WI38 (cell line): ENCODE measurements around the gene SPARC.

Experiments used
- H3K4me3 ChIP-seq: 2 replicates; pipeline ENCODE4 v1.5.1; 2011; ENCODE audit warnings: low read depth, mild to moderate bottlenecking, control low read depth, low read length
- TF ChIP-seq, protein P1 (sequence below): IDR thresholded peaks from 2 replicates; pipeline ENCODE4 v1.5.1; 2012; ENCODE audit warnings: low read depth, mild to moderate bottlenecking, control low read depth, low read length

Gene SPARC

GRCh38 chr5:151620461-151620840, 66.3 kb downstream of the SPARC start:
- TF ChIP-seq, protein P1, sequence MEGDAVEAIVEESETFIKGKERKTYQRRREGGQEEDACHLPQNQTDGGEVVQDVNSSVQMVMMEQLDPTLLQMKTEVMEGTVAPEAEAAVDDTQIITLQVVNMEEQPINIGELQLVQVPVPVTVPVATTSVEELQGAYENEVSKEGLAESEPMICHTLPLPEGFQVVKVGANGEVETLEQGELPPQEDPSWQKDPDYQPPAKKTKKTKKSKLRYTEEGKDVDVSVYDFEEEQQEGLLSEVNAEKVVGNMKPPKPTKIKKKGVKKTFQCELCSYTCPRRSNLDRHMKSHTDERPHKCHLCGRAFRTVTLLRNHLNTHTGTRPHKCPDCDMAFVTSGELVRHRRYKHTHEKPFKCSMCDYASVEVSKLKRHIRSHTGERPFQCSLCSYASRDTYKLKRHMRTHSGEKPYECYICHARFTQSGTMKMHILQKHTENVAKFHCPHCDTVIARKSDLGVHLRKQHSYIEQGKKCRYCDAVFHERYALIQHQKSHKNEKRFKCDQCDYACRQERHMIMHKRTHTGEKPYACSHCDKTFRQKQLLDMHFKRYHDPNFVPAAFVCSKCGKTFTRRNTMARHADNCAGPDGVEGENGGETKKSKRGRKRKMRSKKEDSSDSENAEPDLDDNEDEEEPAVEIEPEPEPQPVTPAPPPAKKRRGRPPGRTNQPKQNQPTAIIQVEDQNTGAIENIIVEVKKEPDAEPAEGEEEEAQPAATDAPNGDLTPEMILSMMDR: no peak
- H3K4me3 ChIP-seq: no peak overlapping the region

DNA sequence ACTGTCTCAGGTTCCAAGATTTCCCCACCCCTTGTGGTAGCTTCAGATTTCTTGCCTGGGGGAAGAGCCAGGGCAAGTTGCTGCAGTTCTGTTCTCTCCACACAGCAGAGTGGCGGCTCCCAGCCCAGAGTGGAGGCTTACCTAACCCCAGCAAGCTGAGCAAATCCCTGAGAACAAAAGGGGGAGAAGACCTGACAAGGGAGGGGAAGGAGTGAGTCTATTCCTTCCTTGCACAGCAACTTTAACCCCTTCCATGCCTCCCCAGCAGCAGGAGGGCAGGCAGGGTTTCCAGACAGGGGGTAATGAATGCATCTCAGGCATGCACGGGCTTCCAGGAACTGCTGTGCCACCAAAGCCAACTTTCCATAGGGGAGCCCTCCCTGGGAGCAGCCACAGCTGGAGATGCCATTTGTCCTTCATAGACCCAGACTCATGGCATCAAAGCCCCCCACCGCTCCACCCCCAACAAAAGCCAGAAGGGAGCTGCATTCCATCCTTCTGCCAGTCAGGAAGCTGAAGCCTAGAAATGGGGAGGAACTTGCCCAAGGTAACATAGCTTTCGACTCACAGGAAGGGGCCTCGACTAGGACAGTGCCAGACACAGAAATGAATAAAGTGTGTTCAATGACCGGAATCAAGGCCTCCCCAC, 66.8 kb downstream of the SPARC start:
- TF ChIP-seq, protein P1: no peak
- H3K4me3 ChIP-seq: no peak overlapping the region

DNA sequence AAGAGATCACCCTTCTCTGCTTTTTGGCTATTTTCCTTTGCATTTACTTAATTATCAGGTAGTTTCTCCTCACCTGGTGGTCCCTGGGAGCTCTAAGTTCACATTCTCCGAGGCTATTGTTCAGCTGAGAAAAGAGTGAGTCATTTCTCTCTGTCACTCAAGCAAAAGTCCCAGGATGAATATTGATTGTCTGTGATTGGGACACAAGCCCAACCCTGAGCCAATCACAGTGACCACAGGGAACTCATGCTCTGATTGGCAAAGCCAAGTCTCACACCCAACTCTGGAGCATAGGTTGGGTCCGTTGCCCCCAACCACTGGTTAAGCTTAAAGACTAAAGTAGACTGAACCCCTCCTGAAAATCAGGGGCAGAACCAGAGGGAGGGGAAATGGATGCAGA, 67.8 kb downstream of the SPARC start:
- no peak overlapping the region for H3K4me3 ChIP-seq
- TF ChIP-seq, protein P1: no peak

- H3K4me3 ChIP-seq: no peak overlapping the region
- TF ChIP-seq, protein P1: no peak
Measured at GRCh38 chr5:151617841-151618710, 68.6 kb downstream of the SPARC start.

GRCh38 chr5:151617383-151617840, 69.3 kb downstream of the SPARC start:
- H3K4me3 ChIP-seq: no peak overlapping the region
- TF ChIP-seq, protein P1: no peak

GRCh38 chr5:151615431-151615830, 71.3 kb downstream of the SPARC start:
- TF ChIP-seq, protein P1: no peak
- no peak overlapping the region for H3K4me3 ChIP-seq

DNA sequence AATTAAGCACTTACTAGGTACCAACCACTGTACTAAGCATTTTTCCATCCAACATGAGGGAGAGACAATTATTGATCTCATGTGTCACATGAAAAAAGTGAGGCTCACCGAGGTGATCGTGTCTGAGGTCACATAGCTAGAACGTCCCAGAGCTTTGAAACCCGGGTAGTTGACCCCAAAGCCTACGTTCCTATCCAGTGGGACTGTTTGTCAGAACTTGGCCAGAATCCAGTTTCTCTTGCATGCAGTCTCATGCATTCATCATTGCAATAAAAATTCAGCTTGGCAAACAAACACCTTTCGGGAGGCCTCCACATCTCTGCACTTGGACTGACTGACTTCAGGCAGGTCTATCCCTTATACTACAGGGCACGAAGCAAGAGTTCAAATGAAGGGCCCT, 72.2 kb downstream of the SPARC start:
- TF ChIP-seq, protein P1: no peak
- no peak overlapping the region for H3K4me3 ChIP-seq
